ENCODE results near the gene TOMM70. TPM values are rescaled to one million over a fixed set of nuclear protein-coding genes. Genes with fewer than 3 reads are reported as not detected.

TOMM70 gene
- total and polyA plus RNA-seq, 10 of the 15 experiments (the other 5 are each of a cell fraction or from before 2014, with no cell fraction given), result 12.7 to 64.1 (median 41.3) TPM

DNA sequence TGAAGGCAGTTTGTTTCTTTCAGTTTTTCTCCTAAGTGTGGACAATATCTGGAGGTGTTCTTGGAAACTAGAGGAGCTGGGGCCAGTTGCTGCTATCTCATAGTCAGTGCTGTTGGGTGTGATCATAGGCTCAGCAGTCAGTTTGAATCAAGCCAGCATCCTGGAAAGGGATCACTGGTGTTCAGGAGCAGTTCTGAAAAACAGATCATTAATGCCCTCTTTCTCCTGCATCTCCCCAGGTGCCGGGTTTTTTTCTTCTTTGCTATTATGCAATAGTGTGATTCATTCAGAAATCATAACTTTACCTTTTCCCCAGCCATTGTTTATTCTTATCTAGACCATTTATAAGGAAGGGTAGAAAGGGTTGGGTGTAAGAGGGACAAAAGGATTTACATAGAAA, 24.4 kb upstream of the TOMM70 start (continued):
- TF ChIP-seq ZNF687 (IDR thresholded peaks at IDR 0.05) (no peak), FOXM1 (IDR thresholded peaks at IDR 0.05; ENCODE audit: low read depth, low read length) (no peak), E2F8 (IDR thresholded peaks at IDR 0.05; ENCODE audit: low read depth, partially characterized antibody) (no peak), HDAC6 (IDR thresholded peaks at IDR 0.05; ENCODE audit: unreplicated experiment) (no peak), MEF2B (IDR thresholded peaks at IDR 0.05; ENCODE audit: partially characterized antibody, poor library complexity, severe bottlenecking) (no peak), SUZ12 (IDR thresholded peaks at IDR 0.05; ENCODE audit: unreplicated experiment) (no peak)
